PC-3 (cell line): ENCODE measurements around the gene TRPM2. TPM values are rescaled to one million over a fixed set of nuclear protein-coding genes. Genes with fewer than 3 reads are reported as not detected.
"Not testable (repeated sequence)": the region's sequence is repeated elsewhere in the genome, so short reads cannot be mapped to it uniquely, and the experiment has no call there.

Source experiments
- ATAC-seq: fragments of 200-7000 bp; cut with Tn5 transposase; 2 replicates; pipeline ENCODE4 v1.9.1; 2020; ENCODE audit warnings: mild to moderate bottlenecking, moderate library complexity
- BruUV-seq: library from RNA; stranded (reverse); fragments of 400-500 nt; replicated peaks from 2 replicates; lab custom pipeline; 2021; lab: Mats Ljungman, UMichigan
- CTCF ChIA-PET: fragments of 300-600 bp; sonication (Branson Sonifier 250); formaldehyde crosslinking; loops from one replicate; lab custom pipeline; 2022; ENCODE audit warnings: antibody characterized with exemption; lab: Charles Lee
- POLR2A ChIA-PET: fragments of 300-600 bp; sonication (Branson Sonifier 250); formaldehyde crosslinking; loops from one replicate; lab custom pipeline; 2022; ENCODE audit warnings: antibody characterized with exemption; ENCODE audit not compliant: unreplicated experiment; lab: Charles Lee
- DNase-seq: peaks from one replicate; pipeline ENCODE4 v3.0.0-alpha.2; 2015
- H2AFZ ChIP-seq: fragments of 300-600 bp; sonication (generic); 2 replicates; pipeline ENCODE4 v1.6.0; 2016; ENCODE audit warnings: antibody characterized with exemption, low read length
- H3F3A ChIP-seq: fragments of 300-600 bp; sonication (generic); one replicate; pipeline ENCODE4 v1.6.0; 2017; ENCODE audit warnings: antibody characterized with exemption, low read length, control low read depth, mild to moderate bottlenecking; ENCODE audit not compliant: unreplicated experiment
- H3K27ac ChIP-seq: fragments of 300-600 bp; sonication (generic); 2 replicates; pipeline ENCODE4 v1.5.1; 2016; ENCODE audit warnings: mild to moderate bottlenecking, low read length
- H3K27me3 ChIP-seq: fragments of 300-600 bp; sonication (generic); 2 replicates; pipeline ENCODE4 v1.6.1; 2016; ENCODE audit warnings: low read length, mixed read lengths
- H3K36me3 ChIP-seq: fragments of 300-600 bp; sonication (generic); 2 replicates; pipeline ENCODE4 v1.6.1; 2016; ENCODE audit warnings: low read depth, mixed run types, low read length, mixed read lengths
- H3K4me1 ChIP-seq: fragments of 300-600 bp; sonication (generic); 2 replicates; pipeline ENCODE4 v1.5.1; 2016; ENCODE audit warnings: low read length; ENCODE audit not compliant: insufficient read depth
- H3K4me2 ChIP-seq: fragments of 300-600 bp; sonication (generic); 2 replicates; pipeline ENCODE4 v1.6.0; 2016; ENCODE audit warnings: low read length
- H3K4me3 ChIP-seq: fragments of 300-600 bp; sonication (generic); 2 replicates; pipeline ENCODE4 v1.5.1; 2016; ENCODE audit warnings: mild to moderate bottlenecking, low read length, mixed read lengths
- H3K79me2 ChIP-seq: fragments of 300-600 bp; sonication (generic); 2 replicates; pipeline ENCODE4 v1.6.1; 2017; ENCODE audit warnings: low read length, mixed read lengths
- H3K9ac ChIP-seq: fragments of 300-600 bp; sonication (generic); 2 replicates; pipeline ENCODE4 v1.6.0; 2016; ENCODE audit warnings: mild to moderate bottlenecking, low read length
- H3K9me2 ChIP-seq: fragments of 300-600 bp; sonication (generic); replicated peaks from 2 replicates; pipeline ENCODE4 v1.6.1; 2016; ENCODE audit warnings: mixed run types, low read length, mixed read lengths
- H3K9me3 ChIP-seq: fragments of 300-600 bp; sonication (generic); 2 replicates; pipeline ENCODE4 v1.6.1; 2016; ENCODE audit warnings: low read length, mixed read lengths
- H4K20me1 ChIP-seq: fragments of 300-600 bp; sonication (generic); 2 replicates; pipeline ENCODE4 v1.6.1; 2016; ENCODE audit warnings: low read length, mixed read lengths
- EZH2 ChIP-seq: fragments of 300-600 bp; sonication (generic); IDR thresholded peaks from one replicate; pipeline ENCODE4 v1.6.1; 2017; ENCODE audit warnings: antibody characterized with exemption, mild to moderate bottlenecking, low read length; ENCODE audit not compliant: unreplicated experiment
- EZH2phosphoT487 ChIP-seq: fragments of 300-600 bp; sonication (generic); IDR thresholded peaks from 2 replicates; pipeline ENCODE4 v1.6.1; 2018; ENCODE audit warnings: mild to moderate bottlenecking, antibody characterized with exemption, low read length, borderline replicate concordance
- intact Hi-C: fragments of 100-400 bp; cut with micrococcal nuclease; formaldehyde crosslinking; loops from 2 replicates; pipeline ENCODE4 v1.9.0; 2023
- total RNA-seq: library from RNA; depleted of rRNA; stranded (reverse); fragments of >200 nt; gene quantifications from 2 replicates; pipeline ENCODE4 v1.2.3, GENCODE V29; 2014
- TF ChIP-seq, protein P1 (sequence below): fragments of 300-600 bp; sonication (generic); conservative IDR thresholded peaks from 2 replicates; pipeline ENCODE4 v1.5.1; 2017; ENCODE audit warnings: antibody characterized with exemption, low read depth, mild to moderate bottlenecking, low read length

The TRPM2 gene
- total RNA-seq, 1 experiment from 2014 or later = 50.0 TPM

DNA sequence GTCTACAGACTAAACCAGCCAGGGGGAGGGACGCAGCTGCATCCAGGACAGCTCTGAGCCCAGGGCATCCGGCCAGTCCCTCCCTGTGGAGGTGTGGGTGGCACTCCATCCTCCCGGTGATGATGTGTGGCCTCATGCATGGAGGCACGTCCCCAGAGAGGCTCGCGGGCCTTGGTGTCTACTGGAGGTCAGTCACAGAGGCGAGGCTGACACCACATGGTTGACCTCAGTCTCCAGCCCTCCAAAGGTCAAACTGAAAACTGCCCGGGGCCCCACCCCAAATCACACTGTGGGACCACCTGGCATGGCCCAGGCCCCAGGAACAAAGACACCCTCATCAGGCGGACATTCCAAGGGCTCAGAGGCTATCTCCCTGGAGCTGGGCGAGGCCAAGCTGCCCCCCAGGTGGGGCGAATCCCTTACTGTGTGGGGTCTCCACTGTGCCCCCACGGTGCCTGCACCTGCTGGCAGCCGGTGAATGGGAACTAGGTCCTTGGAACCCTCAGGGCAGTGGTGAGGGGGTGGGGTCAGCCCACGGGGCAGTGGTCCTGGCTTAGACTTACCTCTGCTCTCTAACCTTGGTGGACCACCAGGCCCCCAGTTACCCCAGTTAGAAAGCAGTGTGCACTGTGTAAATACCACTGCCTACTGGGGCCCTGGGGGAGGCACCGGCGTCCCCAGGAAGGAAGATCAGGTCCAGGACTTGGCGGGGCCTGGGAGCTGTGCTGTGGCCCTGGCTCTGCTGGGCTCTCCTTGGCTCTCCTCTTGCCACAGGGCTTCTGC is 49.1 kb downstream of the TRPM2 start:
- Histone ChIP-seq H3K4me1 (no peaks in the 10 kb centered on the region), H3K79me2 (no peaks in the 10 kb centered on the region), H3F3A (no peaks in the 10 kb centered on the region), H3K4me2 (no peak overlapping the region), H3K9me2 (no peaks in the 10 kb centered on the region), H3K9me3 (0 out of 2 replicates have a peak, but pooled peaks cover 10% of the 10 kb centered on the region), H3K9ac (no peak overlapping the region), H3K4me3 (no peak overlapping the region), H3K36me3 (no peaks in the 10 kb centered on the region), H2AFZ (no peak overlapping the region), H3K27me3 (0 out of 2 replicates have a peak, but pooled peaks cover 7% of the 10 kb centered on the region), H4K20me1 (no peaks in the 10 kb centered on the region), H3K27ac (no peak overlapping the region)
- POLR2A ChIA-PET = no interaction called here
- CTCF ChIA-PET = no interaction called here
- intact Hi-C loops = no loop called here
- BruUV-seq = no TSS peak
- no peak for DNase-seq
- TF ChIP-seq EZH2 (no peak), EZH2phosphoT487 (no peak)
- TF ChIP-seq, protein P1, sequence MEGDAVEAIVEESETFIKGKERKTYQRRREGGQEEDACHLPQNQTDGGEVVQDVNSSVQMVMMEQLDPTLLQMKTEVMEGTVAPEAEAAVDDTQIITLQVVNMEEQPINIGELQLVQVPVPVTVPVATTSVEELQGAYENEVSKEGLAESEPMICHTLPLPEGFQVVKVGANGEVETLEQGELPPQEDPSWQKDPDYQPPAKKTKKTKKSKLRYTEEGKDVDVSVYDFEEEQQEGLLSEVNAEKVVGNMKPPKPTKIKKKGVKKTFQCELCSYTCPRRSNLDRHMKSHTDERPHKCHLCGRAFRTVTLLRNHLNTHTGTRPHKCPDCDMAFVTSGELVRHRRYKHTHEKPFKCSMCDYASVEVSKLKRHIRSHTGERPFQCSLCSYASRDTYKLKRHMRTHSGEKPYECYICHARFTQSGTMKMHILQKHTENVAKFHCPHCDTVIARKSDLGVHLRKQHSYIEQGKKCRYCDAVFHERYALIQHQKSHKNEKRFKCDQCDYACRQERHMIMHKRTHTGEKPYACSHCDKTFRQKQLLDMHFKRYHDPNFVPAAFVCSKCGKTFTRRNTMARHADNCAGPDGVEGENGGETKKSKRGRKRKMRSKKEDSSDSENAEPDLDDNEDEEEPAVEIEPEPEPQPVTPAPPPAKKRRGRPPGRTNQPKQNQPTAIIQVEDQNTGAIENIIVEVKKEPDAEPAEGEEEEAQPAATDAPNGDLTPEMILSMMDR = no peak
- no peak for ATAC-seq

DNA sequence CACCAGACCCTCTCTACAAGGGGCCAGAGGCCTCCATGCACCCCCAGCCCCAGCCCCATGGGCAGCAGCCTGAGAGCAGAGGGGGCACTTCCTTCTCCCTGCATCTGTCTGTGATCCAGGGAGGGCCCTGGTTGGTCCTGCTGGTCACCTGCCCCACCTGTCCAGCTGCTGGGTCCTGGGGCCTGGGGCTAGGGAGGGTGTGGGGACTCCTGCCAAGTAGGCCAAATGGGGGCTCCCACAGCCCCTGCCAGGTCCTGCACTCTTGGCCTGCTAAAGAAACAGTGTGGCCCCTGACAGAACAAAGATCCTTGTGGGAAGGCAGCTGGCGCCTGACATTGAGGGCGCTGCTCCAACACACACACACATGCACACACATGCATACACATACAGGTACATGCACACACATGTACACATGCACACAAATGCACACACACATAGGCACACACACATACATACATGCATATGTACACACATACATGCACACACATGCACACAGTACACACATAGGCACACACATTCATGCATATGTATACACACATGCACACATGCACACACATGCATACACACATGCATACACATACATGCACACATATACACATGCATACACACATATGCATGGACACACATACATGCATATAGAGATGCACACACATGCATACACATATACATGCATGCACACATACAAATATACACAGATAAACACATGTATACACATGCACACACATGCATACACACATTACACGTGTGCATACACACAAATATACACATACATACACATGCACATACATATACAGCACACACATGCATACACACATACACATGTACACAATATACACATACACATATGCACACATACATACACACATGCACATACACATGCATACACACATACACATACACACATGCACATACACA is 49.9 kb downstream of the TRPM2 start:
- Histone ChIP-seq H3K4me3 (no peak overlapping the region), H3K9me2 (no peaks in the 10 kb centered on the region), H3K27ac (no peak overlapping the region), H3K4me1 (no peaks in the 10 kb centered on the region), H3K9me3 (0 out of 2 replicates have a peak, but pooled peaks cover 10% of the 10 kb centered on the region), H3K4me2 (no peak overlapping the region), H3K36me3 (no peaks in the 10 kb centered on the region), H2AFZ (no peak overlapping the region), H3K27me3 (0 out of 2 replicates have a peak, but pooled peaks cover 7% of the 10 kb centered on the region), H4K20me1 (no peaks in the 10 kb centered on the region), H3K79me2 (no peaks in the 10 kb centered on the region), H3F3A (no peaks in the 10 kb centered on the region), H3K9ac (no peak overlapping the region)
- ATAC-seq = no peak
- DNase-seq = no peak
- POLR2A ChIA-PET = no interaction called here
- TF ChIP-seq, protein P1 = no peak
- no peak for TF ChIP-seq EZH2phosphoT487
- TF ChIP-seq EZH2 = no peak
- BruUV-seq = no TSS peak
- CTCF ChIA-PET = no interaction called here
- intact Hi-C loops = no loop called here

DNA sequence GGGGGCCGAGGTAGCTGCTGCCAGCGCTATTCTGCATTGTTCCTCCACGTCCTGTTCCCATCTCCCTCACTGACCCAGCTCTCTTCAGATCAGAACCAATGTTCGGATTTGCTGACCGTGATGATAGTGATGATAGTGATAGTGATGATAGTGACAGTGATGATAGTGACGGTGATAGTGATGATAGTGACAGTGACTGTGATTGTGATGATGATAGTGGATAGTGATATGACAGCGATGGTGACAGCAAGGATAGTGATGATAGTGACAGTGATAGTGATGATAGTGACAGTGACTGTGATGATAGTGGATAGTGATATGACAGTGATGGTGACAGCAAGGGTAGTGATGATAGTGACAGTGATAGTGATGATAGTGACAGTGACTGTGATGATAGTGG is 51.1 kb downstream of the TRPM2 start:
- H3K4me2 ChIP-seq, H3K36me3 ChIP-seq, CTCF ChIA-PET, H3K27me3 ChIP-seq, intact Hi-C loops, H3K4me3 ChIP-seq, H4K20me1 ChIP-seq, POLR2A ChIA-PET, DNase-seq, BruUV-seq, ATAC-seq, H3K9me3 ChIP-seq, H2AFZ ChIP-seq, H3K27ac ChIP-seq, H3K9me2 ChIP-seq, H3K79me2 ChIP-seq, H3K4me1 ChIP-seq, H3K9ac ChIP-seq, H3F3A ChIP-seq: not testable (repeated sequence)
